HG02642 (cell line): Measurements from ENCODE around the gene TARP.
"Not testable (repeated sequence)": the region's sequence is repeated elsewhere in the genome, so short reads cannot be mapped to it uniquely, and the experiment has no call there.

Experiments
- ATAC-seq: cut with Tn5 transposase; IDR thresholded peaks from one replicate; pipeline ENCODE4 v1.9.1; 2021; ENCODE audit warnings: mild to moderate bottlenecking; ENCODE audit not compliant: unreplicated experiment, poor library complexity

Gene TARP

GRCh38 chr7:38264602-38265001 is 8.8 kb downstream of the TARP start:
- ATAC-seq: not testable (repeated sequence)

GRCh38 chr7:38263274-38263673 is 10.2 kb downstream of the TARP start:
- not testable (repeated sequence) for ATAC-seq

GRCh38 chr7:38262545-38262944 is 10.9 kb downstream of the TARP start:
- ATAC-seq: no peak

- not testable (repeated sequence) for ATAC-seq
Observed at GRCh38 chr7:38262026-38262425, 11.4 kb downstream of the TARP start.

- ATAC-seq: not testable (repeated sequence)
Observed at GRCh38 chr7:38261601-38262000, 11.8 kb downstream of the TARP start.

GRCh38 chr7:38259157-38259556 is 14.3 kb downstream of the TARP start:
- not testable (repeated sequence) for ATAC-seq

- ATAC-seq: no peak
Observed at GRCh38 chr7:38257350-38257677, 16.1 kb downstream of the TARP start.

GRCh38 chr7:38249849-38250248 is 23.6 kb downstream of the TARP start:
- peak; percentile 69 for ATAC-seq

GRCh38 chr7:38248069-38248567 is 25.3 kb downstream of the TARP start:
- ATAC-seq: no peak

- no peak for ATAC-seq
Observed at GRCh38 chr7:38245409-38245977, 27.9 kb downstream of the TARP start.

- no peak for ATAC-seq
Observed at GRCh38 chr7:38244516-38244915, 28.9 kb downstream of the TARP start.

- not testable (repeated sequence) for ATAC-seq
Observed at GRCh38 chr7:38243345-38243744, 30.1 kb downstream of the TARP start.

- no peak for ATAC-seq
Observed at GRCh38 chr7:38242814-38243213, 30.6 kb downstream of the TARP start.

GRCh38 chr7:38241071-38241470 is 32.4 kb downstream of the TARP start:
- ATAC-seq: no peak

- not testable (repeated sequence) for ATAC-seq
Observed at GRCh38 chr7:38239129-38239528, 34.3 kb downstream of the TARP start.

GRCh38 chr7:38235606-38236005 is 37.8 kb downstream of the TARP start:
- ATAC-seq: no peak

GRCh38 chr7:38234759-38235158 is 38.7 kb downstream of the TARP start:
- not testable (repeated sequence) for ATAC-seq

- peak; percentile 77 for ATAC-seq
Observed at GRCh38 chr7:38232502-38233366, 40.7 kb downstream of the TARP start.

GRCh38 chr7:38229884-38230642 is 43.4 kb downstream of the TARP start:
- ATAC-seq: no peak

GRCh38 chr7:38229386-38229785 is 44.0 kb downstream of the TARP start:
- no peak for ATAC-seq

- no peak for ATAC-seq
Observed at GRCh38 chr7:38224392-38224791, 49.0 kb downstream of the TARP start.
